ENCODE data around the gene IL20RB.
"Not testable (repeated sequence)": the region's sequence is repeated elsewhere in the genome, so short reads cannot be mapped to it uniquely, and the experiment has no call there.

IL20RB gene

DNA sequence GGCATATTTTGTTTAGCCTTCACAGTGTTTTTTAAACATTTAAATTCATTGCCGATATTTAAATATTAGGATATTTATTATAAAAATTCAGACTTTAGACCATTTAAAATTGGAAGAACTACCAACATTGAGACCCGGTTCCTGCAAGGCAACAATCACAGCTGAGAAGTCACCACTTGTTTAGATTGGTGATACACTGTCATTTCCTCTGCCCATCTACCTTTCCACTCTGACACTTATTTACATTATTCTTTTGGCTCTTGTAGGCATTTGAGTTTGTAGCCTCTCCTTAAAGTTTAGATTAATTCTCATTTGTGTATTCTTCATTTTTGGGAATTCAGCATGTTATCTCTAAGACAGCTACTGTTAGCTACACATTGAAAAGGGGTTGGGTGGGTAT is 10.3 kb upstream of the IL20RB start:
- no peak for DNase-seq

GRCh38 chr3:136949146-136949545 is 8.6 kb upstream of the IL20RB start:
- no peak for DNase-seq

DNA sequence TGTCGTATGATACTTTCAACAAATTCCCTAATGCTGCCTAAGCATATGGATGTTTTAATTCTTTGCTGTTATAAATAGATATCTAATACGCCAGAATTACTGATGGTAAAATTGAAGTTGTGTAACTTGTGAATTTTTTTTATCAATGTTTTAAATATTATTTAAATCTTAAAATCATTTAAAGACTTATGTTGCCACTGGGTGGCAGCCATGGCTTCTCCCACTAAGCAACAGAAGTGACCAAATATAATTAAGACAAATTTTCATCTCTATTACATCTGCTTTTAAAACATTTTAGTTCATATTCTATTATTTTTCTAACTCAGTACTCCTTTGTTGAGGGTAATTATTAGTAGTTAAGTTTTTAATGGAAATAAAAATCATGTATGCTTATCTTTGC is 8.1 kb upstream of the IL20RB start:
- no peak for DNase-seq

DNA sequence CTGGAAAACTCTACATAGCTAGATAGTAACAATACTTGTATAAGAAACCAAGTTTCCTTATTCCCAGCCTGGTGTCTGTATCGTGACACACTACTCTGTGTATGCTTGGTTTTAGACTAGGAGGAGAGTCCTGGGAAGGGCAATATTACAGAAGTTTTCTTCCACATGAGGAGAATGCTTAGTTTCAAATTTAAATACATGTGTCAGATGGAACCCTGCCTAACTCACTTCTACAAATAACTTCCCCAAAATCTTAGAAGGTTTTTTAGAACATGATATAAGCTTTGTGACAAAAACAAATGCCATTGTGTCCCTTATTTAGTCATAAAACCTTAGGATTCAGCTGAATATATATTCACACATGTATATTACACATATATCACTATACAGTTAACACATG is 7.2 kb upstream of the IL20RB start:
- DNase-seq = no peak

- no peak for DNase-seq
Measured at GRCh38 chr3:136952292-136952691, 5.5 kb upstream of the IL20RB start.

DNA sequence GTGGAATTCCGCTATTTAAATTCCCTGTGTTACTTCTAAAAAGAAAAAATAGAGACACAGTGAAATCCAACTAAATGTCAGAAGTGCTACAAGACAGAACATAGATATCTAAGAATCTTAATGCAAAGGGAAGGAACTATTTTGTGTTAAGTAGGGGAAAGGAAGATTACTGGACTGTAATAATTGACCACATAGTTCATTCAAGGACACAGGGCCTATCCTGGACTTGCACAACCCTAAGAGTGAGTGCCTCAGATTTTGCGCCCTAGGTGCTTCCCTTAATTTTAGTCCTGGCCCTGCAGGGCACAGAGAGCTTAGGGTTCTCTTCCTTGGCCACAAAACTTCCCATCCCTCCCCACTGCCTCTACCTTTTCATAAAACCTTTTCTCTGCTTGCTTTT is 3.5 kb upstream of the IL20RB start:
- DNase-seq = no peak

DNA sequence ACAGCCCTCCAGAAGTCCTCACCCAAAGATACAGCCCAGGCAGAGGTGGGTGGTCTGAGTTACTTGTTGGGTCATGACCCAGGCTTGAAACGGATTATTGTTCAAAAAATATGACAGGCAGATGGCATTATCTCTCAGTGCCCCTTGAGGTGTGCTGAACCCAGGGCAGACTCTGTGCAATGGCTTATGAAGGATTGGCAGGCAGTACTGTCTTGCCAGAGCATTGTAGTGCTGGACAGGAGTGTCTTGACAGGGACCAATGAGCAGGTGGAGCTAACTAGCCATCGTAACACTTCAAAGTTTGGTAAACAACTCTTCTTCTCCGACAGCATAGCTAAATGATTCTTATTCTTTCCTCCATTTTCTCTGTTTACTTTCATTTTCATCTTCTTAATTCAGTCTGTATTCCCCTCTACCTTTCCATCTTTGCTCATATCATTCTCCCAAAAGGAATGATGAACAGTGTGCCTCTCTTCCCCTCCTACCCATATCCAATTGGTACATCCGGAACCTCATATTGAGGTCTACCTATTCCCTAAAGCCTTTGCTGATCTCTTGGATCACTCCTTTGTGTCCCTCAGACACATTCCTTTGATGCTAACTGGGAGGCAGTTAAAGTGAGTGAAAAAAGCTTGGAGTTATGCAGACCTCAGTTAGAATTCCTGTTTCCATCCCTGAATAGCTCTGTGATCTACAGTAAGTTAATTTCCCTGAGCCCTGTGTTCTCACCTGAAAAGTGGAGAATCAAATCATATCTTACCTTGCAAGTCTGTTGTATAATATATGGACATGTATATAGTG is 2.6 kb upstream of the IL20RB start:
- no peak for DNase-seq

GRCh38 chr3:136955813-136956212 is 2.0 kb upstream of the IL20RB start:
- no peak for DNase-seq

DNA sequence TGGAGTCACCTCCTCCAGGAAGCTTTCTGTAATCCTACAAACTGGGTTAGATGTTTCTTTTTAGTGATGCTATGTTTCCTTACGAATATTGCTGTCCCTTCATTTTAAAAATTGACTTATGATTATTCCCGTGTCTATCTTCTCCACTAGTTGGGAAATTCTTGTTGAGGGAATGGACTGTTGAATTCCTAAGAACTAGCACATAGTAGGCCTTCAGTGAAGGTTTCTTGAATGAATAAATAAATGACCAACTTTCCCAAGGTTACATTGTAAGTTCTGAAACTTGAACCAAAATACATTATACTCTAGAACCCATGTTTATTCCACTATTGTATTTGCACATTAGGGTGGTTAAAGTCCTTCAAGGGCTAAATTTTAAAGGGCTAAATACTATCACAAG is 812 bp upstream of the IL20RB start:
- no peak for DNase-seq

DNA sequence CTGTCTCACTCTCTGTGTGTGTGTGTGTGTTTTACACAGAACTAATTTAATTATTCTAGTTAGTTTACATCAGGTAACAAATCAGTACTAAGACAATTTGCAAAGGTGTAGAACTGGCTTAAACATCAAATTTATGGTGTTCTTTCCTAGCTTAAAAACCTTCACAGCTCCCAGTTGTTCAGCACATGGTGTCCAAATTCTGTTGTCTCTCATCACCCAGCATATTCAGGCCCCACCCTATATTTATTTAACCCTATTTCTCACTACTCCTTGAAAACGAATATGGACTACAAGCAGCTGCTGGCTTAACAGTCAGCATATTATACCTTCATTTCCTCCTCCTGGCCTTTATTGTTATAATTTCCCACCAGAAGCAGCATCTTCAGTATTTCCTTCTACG is 1.2 kb downstream of the IL20RB start:
- no peak for DNase-seq

DNA sequence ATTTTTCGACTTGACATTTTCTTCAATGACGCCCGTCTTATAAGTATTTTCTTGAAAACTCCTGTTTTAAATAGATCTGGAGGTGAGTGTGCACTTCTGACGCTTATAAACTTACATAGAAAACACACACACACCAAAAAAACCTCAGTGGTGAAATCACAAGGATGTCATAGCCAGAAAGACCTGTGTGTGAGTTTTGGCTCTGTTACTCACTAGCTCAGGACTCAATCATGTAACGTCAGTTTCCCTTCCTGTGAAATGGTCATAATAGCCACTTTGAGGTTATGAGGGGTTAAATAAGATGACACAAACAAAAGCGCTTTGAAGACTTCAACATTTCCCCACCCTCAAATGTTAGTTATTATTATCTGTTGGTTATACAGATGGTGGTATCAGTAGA is 1.8 kb downstream of the IL20RB start:
- DNase-seq = no peak

- DNase-seq = no peak
Measured at GRCh38 chr3:136960838-136961836, 3.4 kb downstream of the IL20RB start.

DNA sequence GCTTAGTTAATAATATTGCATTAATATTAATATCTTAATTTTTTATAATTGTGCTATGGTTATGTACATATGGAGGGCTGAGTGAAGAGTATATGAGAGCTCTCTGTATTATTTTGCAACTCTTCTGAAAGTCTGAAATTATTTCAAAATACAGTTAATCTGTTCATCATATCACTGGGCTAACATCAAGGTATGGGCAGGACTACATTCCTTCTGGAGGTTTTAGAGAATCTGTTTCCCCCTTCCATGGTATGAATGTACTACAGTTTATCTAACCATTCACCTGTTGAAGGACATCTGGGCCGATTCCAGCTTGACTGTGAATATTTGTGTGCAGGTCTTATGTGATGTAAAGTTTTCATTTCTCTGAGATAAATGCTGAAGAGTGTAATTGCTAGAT is 5.1 kb downstream of the IL20RB start:
- DNase-seq = no peak

DNA sequence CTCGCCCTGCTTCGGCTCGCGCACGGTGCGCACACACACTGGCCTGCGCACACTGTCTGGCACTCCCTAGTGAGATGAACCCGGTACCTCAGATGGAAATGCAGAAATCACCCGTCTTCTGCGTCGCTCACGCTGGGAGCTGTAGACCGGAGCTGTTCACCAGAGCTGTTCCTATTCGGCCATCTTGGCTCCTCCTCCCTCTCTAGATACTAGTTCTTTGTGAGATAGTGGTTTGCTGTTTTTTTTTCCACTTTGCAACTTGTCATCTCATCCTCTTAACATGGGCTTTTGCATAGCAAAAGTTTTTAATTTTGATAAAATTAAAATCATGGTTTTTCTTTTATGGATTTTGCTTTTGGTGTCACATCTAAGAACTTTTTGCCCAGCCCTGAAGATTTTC is 11.8 kb downstream of the IL20RB start:
- not testable (repeated sequence) for DNase-seq

- DNase-seq = no peak
Measured at GRCh38 chr3:136973352-136973751, 15.6 kb downstream of the IL20RB start.

DNA sequence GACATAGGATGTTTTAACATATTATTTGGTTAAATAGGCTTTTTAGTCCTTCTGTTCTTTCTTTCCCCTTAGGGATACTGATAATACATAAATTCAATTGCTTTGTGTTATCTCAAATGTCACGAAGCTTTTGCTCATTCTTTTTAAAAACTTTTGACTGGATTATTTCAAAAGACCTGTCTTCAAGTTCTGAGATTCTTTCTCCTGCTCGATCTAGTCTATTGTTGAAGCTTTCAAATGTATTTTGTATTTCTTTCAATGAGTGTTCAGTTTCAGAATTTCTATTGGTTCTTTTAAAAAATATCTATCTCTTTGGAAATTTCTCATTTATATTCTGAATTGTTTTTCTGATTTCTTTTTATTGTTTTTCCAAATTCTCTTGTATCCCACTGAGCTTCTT is 16.9 kb downstream of the IL20RB start:
- DNase-seq = no peak

DNA sequence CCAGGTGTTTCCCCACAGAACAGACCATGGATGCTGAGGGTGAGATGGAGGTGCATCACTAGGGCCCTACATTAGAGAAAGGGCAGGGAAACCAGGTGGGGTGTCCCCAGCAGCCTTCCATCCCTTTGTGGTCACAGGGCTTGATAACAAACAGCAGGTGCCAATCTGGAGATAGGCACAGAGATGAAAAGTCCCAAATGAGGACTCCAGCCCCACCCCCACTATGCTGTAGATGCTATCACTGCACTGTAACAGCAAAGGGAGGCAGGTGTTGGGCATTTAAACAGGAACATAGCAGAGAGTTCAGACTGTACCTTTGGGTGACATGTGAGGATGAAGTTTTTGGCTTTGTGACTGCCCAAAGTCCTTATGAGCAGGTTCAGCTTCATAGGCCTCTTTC is 21.4 kb downstream of the IL20RB start:
- no peak for DNase-seq

DNA sequence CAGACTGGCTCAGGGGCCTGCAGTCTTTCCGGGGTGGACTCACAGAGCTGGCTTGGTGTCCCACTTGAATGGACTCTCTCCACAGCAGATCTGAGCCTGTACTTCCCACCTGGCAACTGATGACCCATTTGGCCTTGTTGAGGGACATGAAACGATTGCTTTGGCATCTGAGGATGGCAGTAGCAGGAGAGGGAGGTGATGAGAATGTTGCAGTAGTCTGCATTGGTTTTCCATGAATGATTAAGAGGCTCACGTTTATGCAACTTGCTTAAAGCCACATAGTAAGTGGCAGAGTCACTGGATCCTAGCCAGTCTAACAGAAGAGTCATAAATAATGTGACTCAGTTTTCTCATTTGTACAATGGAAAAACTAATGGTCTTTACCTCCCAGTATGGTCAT is 21.9 kb downstream of the IL20RB start:
- DNase-seq = no peak

- no peak for DNase-seq
Measured at GRCh38 chr3:136982033-136982432, 24.2 kb downstream of the IL20RB start.

DNA sequence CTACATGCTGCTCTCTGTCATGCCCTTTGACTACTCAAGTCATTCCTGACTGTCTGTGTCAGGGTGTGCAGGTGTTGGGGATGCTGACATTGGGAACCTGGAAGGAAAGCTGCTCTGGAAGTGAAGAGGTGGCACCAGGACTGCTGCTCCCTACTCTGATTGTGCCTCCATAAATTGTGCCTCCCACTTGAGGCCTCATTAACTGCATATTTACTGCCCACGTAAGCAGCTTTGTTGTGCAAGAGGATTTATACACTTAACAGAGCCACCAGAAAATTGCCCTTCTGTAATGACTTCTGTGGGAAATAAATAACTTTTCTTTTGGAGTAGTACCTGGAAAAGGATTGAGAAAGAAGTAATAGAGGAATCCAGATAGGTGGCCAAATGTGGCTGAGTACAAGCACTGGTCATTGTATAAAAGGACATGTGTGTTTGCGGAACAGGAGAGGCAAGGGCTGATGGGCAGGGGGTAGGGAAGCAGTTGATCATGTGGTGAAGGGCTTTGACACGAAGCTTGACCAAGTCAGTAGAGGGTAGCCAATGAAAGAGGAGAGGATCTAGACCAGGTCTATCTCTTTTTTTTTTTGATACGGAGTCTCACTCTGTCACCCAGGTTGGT is 24.8 kb downstream of the IL20RB start:
- DNase-seq = no peak

- no peak for DNase-seq
Measured at GRCh38 chr3:136984837-136985236, 27.1 kb downstream of the IL20RB start.

- DNase-seq = not testable (repeated sequence)
Measured at GRCh38 chr3:136987398-136987980, 29.7 kb downstream of the IL20RB start.

- no peak for DNase-seq
Measured at GRCh38 chr3:136988651-136989050, 30.9 kb downstream of the IL20RB start.
